ENCODE results near the gene SPRR4.

- TF ChIP-seq POLR2A (IDR thresholded peaks at IDR 0.05; ENCODE audit: low read depth, low read length), result no peak
- no peak for TF ChIP-seq CTCF (IDR thresholded peaks at IDR 0.05; ENCODE audit: extremely low read depth in 1 of 2, insufficient read depth in 1 of 2, low read depth in 1 of 2, low read length in 2 of 2)
- TF ChIP-seq FOS (IDR thresholded peaks at IDR 0.05; ENCODE audit: borderline replicate concordance, insufficient read depth, low read length), result no peak
- no peak for TF ChIP-seq JUN (IDR thresholded peaks at IDR 0.05; ENCODE audit: borderline replicate concordance, insufficient read depth, insufficient read length, low read depth)
- TF ChIP-seq EZH2 (IDR thresholded peaks at IDR 0.05; ENCODE audit: borderline replicate concordance, low read depth, low read length, severe bottlenecking), result no peak
Observed at GRCh38 chr1:152940614-152941013, 29.8 kb upstream of the SPRR4 start.
